ENCODE data around the gene ABCC2. TPM values are rescaled to one million over a fixed set of nuclear protein-coding genes. Genes with fewer than 3 reads are reported as not detected.

The ABCC2 gene
- total RNA-seq, 1 experiment from 2014 or later: 129 TPM

- no peaks in the 10 kb centered on the region for H3K4me1 Mint-ChIP-seq (ENCODE audit: low read depth, unreplicated experiment)
- H3K27me3 ChIP-seq (replicated peaks; ENCODE audit: control insufficient read depth, insufficient read depth, low read length): no peaks in the 10 kb centered on the region
- BruUV-seq (replicated peaks): no TSS peak
- no peak overlapping the region for H3K27ac Mint-ChIP-seq (ENCODE audit: unreplicated experiment)
- CTCF ChIA-PET: no interaction called here
- POLR2A ChIA-PET: no interaction called here
- H3K36me3 Mint-ChIP-seq (ENCODE audit: insufficient read depth, unreplicated experiment): peaks cover 80% of the 10 kb centered on the region
- H3K9me3 ChIP-seq: peaks cover 6% of the 10 kb centered on the region; the same call in 1 of the 2 replicates
- intact Hi-C loops (cut with micrococcal nuclease; ENCODE audit: unreplicated experiment): no loop called here
- TF ChIP-seq, protein P1, sequence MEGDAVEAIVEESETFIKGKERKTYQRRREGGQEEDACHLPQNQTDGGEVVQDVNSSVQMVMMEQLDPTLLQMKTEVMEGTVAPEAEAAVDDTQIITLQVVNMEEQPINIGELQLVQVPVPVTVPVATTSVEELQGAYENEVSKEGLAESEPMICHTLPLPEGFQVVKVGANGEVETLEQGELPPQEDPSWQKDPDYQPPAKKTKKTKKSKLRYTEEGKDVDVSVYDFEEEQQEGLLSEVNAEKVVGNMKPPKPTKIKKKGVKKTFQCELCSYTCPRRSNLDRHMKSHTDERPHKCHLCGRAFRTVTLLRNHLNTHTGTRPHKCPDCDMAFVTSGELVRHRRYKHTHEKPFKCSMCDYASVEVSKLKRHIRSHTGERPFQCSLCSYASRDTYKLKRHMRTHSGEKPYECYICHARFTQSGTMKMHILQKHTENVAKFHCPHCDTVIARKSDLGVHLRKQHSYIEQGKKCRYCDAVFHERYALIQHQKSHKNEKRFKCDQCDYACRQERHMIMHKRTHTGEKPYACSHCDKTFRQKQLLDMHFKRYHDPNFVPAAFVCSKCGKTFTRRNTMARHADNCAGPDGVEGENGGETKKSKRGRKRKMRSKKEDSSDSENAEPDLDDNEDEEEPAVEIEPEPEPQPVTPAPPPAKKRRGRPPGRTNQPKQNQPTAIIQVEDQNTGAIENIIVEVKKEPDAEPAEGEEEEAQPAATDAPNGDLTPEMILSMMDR (IDR thresholded peaks at IDR 0.05; ENCODE audit: insufficient read depth in 1 of 2, low read depth in 1 of 2, low read length in 1 of 2, severe bottlenecking in 1 of 2, unreplicated experiment in 1 of 2): no peak
- DNase-seq: no peak
- no peak overlapping the region for H3K4me3 Mint-ChIP-seq (ENCODE audit: unreplicated experiment)
- H3K9me3 Mint-ChIP-seq (ENCODE audit: unreplicated experiment): peaks cover 33% of the 10 kb centered on the region
- no peaks in the 10 kb centered on the region for H3K27me3 Mint-ChIP-seq (ENCODE audit: insufficient read depth, unreplicated experiment)
- no peak overlapping the region for H3K4me3 ChIP-seq (ENCODE audit: low read depth, low read length)
- peaks cover 1% of the 10 kb centered on the region for H3K36me3 ChIP-seq (ENCODE audit: control insufficient read depth, insufficient read depth, low read length)
- H3K4me1 ChIP-seq: no peaks in the 10 kb centered on the region
Observed at GRCh38 chr10:99740260-99740659, 42.2 kb upstream of the ABCC2 start.

- peaks cover 33% of the 10 kb centered on the region for H3K9me3 Mint-ChIP-seq (ENCODE audit: unreplicated experiment)
- H3K27me3 Mint-ChIP-seq (ENCODE audit: insufficient read depth, unreplicated experiment): no peaks in the 10 kb centered on the region
- no peaks in the 10 kb centered on the region for H3K27me3 ChIP-seq (replicated peaks; ENCODE audit: control insufficient read depth, insufficient read depth, low read length)
- H3K4me1 Mint-ChIP-seq (ENCODE audit: low read depth, unreplicated experiment): no peaks in the 10 kb centered on the region
- peaks cover 6% of the 10 kb centered on the region; the same call in 1 of the 2 replicates for H3K9me3 ChIP-seq
- H3K4me1 ChIP-seq: no peaks in the 10 kb centered on the region
- DNase-seq: no peak
- H3K36me3 ChIP-seq (ENCODE audit: control insufficient read depth, insufficient read depth, low read length): peaks cover 1% of the 10 kb centered on the region
- ChIA-PET CTCF (no interaction called here), POLR2A (no interaction called here)
- no TSS peak for BruUV-seq (replicated peaks)
- peaks cover 82% of the 10 kb centered on the region for H3K36me3 Mint-ChIP-seq (ENCODE audit: insufficient read depth, unreplicated experiment)
- H3K27ac Mint-ChIP-seq (ENCODE audit: unreplicated experiment): no peak overlapping the region
- no peak overlapping the region for H3K4me3 ChIP-seq (ENCODE audit: low read depth, low read length)
- no peak overlapping the region for H3K4me3 Mint-ChIP-seq (ENCODE audit: unreplicated experiment)
- intact Hi-C loops (cut with micrococcal nuclease; ENCODE audit: unreplicated experiment): no loop called here
- TF ChIP-seq, protein P1 (IDR thresholded peaks at IDR 0.05; ENCODE audit: insufficient read depth in 1 of 2, low read depth in 1 of 2, low read length in 1 of 2, severe bottlenecking in 1 of 2, unreplicated experiment in 1 of 2): no peak
Observed at GRCh38 chr10:99740933-99741559, 41.4 kb upstream of the ABCC2 start.

DNA sequence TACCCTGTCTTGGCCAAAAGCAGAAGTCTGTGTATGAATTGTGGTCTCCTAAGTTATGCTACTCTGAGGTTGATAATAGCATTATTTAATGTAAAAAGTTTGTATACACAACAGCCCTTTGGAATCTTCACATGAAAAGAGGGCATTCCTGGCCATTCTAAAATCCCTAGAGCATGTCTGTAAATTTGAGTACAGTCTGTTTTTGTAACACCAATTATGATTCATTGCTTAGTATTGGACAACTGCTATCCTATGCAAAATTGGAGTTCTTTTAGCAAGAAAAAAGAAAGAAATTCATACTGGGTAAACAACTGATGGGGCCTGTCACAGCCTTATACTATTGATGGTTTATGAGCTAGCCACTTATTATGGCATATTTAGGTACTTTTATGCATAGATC lies 40.2 kb upstream of the ABCC2 start:
- Mint-ChIP-seq H3K27me3 (ENCODE audit: insufficient read depth, unreplicated experiment) (no peaks in the 10 kb centered on the region), H3K4me1 (ENCODE audit: low read depth, unreplicated experiment) (no peaks in the 10 kb centered on the region), H3K4me3 (ENCODE audit: unreplicated experiment) (no peak overlapping the region), H3K9me3 (ENCODE audit: unreplicated experiment) (peaks cover 33% of the 10 kb centered on the region), H3K36me3 (ENCODE audit: insufficient read depth, unreplicated experiment) (peaks cover 70% of the 10 kb centered on the region), H3K27ac (ENCODE audit: unreplicated experiment) (no peak overlapping the region)
- BruUV-seq (replicated peaks): no TSS peak
- no peak for DNase-seq
- peaks cover 1% of the 10 kb centered on the region for H3K36me3 ChIP-seq (ENCODE audit: control insufficient read depth, insufficient read depth, low read length)
- TF ChIP-seq, protein P1 (IDR thresholded peaks at IDR 0.05; ENCODE audit: insufficient read depth in 1 of 2, low read depth in 1 of 2, low read length in 1 of 2, severe bottlenecking in 1 of 2, unreplicated experiment in 1 of 2): no peak
- intact Hi-C loops (cut with micrococcal nuclease; ENCODE audit: unreplicated experiment): no loop called here
- CTCF ChIA-PET: no interaction called here
- H3K4me3 ChIP-seq (ENCODE audit: low read depth, low read length): no peak overlapping the region
- H3K4me1 ChIP-seq: no peaks in the 10 kb centered on the region
- no peaks in the 10 kb centered on the region for H3K27me3 ChIP-seq (replicated peaks; ENCODE audit: control insufficient read depth, insufficient read depth, low read length)
- POLR2A ChIA-PET: no interaction called here
- peaks cover 6% of the 10 kb centered on the region; the same call in 1 of the 2 replicates for H3K9me3 ChIP-seq
